ENCODE data around the gene CFAP70. TPM values are rescaled to one million over a fixed set of nuclear protein-coding genes. Genes with fewer than 3 reads are reported as not detected.
"Not testable (repeated sequence)": the region's sequence is repeated elsewhere in the genome, so short reads cannot be mapped to it uniquely, and the experiment has no call there.

CFAP70 gene
- 2.8 and 4.1 TPM in 2 replicates for total RNA-seq (2014; rRNA removed; shearing (Covaris generic); ENCODE audit: low replicate concordance)

DNA sequence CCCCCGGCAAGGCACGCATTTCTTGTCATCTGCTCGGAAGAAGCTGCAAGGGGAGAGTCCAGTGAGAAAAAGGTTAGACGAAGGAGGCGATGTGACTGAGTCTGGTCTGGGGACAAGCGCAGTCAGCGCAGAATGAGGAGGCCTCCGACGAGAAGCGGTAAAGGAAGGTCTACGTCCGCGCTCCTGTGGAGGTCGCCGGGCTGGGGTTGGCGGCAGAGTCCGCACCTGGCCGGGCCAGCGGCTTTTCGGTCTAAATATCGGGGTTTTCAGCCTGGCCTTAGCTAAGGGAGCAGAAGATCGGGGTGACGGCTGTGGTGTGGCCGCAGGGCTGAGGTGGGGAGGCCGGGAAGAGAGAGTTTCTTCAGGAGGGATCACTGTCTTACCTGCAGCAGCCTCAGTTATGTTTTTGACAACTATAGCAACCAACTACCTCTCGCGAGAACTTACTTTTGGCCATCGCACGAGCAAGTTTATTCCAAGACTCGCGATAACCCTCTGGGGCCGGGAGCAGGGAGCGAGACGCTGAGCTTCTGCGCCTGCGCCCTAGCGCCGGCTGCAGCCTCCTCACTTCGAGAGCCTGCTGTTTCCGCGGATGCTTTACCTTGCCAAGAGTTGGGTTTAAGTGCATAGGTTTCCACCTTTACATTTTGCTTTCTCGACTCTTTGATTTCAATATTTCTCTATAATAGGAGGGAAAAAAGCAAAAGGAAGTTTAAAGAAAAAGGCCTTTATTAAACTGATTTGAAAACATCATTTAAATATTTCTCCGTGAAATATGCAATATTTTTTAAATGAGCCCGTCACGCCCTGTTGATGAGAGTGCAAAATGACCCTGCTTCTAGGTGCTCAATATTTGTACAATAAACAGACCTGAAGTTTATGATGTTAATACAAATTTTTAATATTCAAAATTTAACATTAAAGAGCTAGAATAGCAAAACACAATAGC is at the start of gene CFAP70:
CFAP70 (minus strand) TSS at position 534 of the 949 bp plus-strand sequence. CDS start 4,068 bp downstream, outside the sequence.
- peak; percentile 30 for DNase-seq
- Histone ChIP-seq H3K36me3 (peaks cover 3% of the 10 kb centered on the region; the same call in 1 of the 2 replicates), H3K4me3 (no peak within 1 kb of the TSS), H3K27me3 (no peaks in the 10 kb centered on the region), H3K9me3 (no peaks in the 10 kb centered on the region)

DNA sequence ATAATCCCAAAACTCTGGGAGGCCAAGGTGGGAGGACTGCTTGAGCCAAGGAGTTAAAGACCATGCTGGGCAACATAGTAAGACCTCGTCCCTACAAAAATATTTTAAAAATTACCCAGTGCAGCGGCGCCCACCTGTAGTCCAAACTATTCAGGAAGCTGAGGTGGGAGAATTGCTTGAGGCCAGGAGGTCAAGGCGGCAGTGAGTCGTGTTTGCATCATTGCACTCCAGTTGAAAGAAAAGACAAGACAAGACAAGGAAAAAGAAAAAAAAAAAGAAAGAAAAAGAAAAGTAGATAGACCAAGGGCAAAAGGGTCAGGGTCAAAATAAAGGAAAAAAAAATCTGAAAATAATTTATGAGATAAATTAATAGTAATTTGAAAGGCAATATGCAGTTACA is 49.4 kb upstream of the CFAP70 start:
- peaks cover 10% of the 10 kb centered on the region for H3K36me3 ChIP-seq
- DNase-seq: peak; percentile 26
- H3K27me3 ChIP-seq: no peaks in the 10 kb centered on the region
- no peak overlapping the region for H3K4me3 ChIP-seq
- no peaks in the 10 kb centered on the region for H3K9me3 ChIP-seq

DNA sequence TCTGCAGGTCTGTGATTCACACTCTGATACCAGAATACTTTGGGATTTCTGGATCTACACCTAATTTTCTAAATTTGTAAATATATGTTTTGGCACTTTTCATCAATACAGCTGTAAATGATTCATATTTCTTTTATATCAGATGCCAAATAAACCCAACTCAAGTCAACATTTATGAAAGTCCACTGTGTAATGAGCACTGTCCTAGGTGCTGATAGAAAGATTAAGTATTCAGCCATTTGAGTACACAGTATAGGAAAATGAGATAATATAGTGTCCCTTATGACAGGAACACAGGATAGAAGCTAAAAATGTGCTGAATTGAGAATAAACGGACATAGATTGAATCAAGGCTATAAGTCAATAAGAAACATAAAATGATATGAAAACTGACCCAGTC is 48.8 kb upstream of the CFAP70 start:
- Histone ChIP-seq H3K27me3 (no peaks in the 10 kb centered on the region), H3K36me3 (peaks cover 10% of the 10 kb centered on the region), H3K4me3 (no peak overlapping the region), H3K9me3 (no peaks in the 10 kb centered on the region)
- no peak for DNase-seq

DNA sequence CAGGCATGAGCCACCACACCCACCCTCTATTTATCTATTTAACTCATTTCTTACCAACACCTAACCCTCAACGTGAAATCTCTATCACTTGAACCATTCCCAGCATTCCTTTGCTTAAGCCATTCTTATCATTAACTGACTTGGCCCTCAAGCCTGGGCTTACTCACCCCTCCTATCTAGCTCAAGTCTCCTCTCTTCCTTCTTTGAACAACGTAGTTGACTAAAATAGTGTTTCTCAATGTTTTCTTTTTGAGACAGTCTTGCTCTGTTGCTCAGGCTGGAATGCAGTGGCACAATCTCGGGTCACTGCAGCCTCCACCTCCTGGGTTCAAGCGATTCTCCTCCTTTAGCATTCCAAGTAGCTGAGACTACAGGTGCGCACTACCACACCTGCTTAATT is 48.2 kb upstream of the CFAP70 start:
- Histone ChIP-seq H3K4me3 (no peak overlapping the region), H3K27me3 (no peaks in the 10 kb centered on the region), H3K9me3 (no peaks in the 10 kb centered on the region), H3K36me3 (peaks cover 10% of the 10 kb centered on the region)
- no peak for DNase-seq

DNA sequence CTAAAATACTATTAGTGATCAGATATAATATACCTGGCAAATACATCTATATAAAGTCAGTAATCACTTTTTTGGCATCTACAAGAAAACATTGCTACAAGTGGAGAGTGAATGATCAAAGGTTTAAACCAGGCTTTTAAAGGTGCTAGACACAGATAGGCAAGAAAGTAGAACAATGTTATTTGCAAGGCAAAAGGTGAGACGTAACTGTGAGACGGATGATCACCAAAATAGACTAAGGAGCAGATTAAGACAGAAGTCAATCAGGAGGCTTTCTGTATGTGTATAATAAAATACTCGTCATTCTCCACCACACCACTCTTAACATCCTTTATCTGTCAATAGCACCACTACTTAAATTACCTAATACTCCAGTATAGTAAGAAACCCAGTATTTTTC is 46.9 kb upstream of the CFAP70 start:
- Histone ChIP-seq H3K27me3 (no peaks in the 10 kb centered on the region), H3K9me3 (no peaks in the 10 kb centered on the region), H3K4me3 (no peak overlapping the region), H3K36me3 (peaks cover 12% of the 10 kb centered on the region)
- no peak for DNase-seq

DNA sequence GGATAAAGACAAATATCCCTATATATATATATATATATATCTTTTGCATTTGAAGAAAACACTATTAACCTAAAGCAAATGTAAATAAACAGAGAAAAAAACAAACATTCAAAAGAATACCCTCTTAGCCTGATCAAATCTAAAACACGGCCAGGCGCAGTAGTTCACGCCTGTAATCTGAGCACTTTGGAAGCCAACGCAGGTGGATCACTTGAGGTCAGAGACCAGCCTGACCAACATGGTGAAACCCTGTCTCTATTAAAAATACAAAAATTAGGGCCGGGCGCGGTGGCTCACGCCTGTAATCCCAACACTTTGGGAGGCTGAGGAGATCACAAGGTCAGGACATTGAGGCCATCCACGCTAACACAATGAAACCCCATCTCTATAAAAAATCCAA is 46.0 kb upstream of the CFAP70 start:
- peaks cover 19% of the 10 kb centered on the region for H3K36me3 ChIP-seq
- no peak for DNase-seq
- no peaks in the 10 kb centered on the region for H3K27me3 ChIP-seq
- H3K4me3 ChIP-seq: no peak overlapping the region
- no peaks in the 10 kb centered on the region for H3K9me3 ChIP-seq

DNA sequence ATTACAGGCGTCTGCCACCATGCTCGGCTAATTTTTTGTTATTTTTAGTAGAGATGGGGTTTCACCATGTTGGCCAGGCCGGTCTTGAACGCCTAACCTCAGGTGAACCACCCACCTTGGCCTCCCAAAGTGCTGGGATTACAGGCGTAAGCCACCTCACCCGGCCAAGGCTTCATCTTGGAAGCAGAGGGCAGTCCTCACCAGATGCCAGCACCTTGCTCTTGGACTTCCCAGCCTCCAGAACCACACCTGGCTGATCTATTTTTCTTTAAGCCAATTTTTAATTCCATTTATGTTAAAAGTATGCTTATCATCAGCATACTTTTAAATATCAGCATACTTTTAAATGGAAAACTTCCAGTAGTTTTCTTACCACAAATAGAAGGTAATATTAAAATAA is 43.0 kb upstream of the CFAP70 start:
- Histone ChIP-seq H3K36me3 (peaks cover 36% of the 10 kb centered on the region), H3K4me3 (no peak overlapping the region), H3K27me3 (no peaks in the 10 kb centered on the region), H3K9me3 (no peaks in the 10 kb centered on the region)
- no peak for DNase-seq

DNA sequence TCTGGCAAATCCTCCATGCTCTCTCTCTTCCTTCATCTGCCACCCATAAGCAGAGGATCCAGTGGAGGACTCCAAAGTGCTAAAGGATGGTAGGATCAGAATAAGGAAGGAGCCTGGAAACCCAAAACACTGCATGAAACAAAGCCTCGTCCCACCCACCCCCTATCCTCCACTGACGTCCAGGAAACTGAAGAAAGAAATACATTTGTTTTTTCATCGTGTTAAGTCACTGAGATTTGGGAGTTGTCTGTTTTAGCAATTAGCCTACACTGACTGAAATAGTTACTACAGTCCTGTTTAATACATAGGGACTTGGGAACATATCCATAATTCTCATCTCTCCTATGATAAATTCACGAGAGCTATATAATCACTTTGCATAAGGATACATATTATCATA is 40.4 kb upstream of the CFAP70 start:
- no peak overlapping the region for H3K4me3 ChIP-seq
- no peak for DNase-seq
- H3K27me3 ChIP-seq: no peaks in the 10 kb centered on the region
- H3K36me3 ChIP-seq: peaks cover 61% of the 10 kb centered on the region
- H3K9me3 ChIP-seq: no peaks in the 10 kb centered on the region

DNA sequence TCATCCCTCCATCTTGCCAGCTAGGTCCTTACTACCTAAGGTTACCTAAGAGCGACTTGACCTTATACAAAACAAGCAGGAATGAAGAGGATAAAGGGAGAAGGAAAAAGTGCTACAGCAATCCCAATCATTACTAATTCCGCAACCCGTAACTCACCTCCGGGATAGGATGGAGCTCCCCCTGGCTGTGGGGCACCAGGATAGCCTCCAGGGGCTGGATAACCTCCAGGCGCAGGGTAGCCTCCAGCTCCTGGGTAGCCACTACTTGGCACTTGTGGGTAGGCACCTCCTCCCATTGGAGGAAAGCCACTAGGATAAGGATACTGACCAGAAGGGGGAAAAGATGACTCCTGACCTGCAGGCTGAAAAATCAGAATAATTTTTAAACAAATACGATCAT is 39.4 kb upstream of the CFAP70 start:
- Histone ChIP-seq H3K9me3 (no peaks in the 10 kb centered on the region), H3K27me3 (no peaks in the 10 kb centered on the region), H3K36me3 (peaks cover 67% of the 10 kb centered on the region), H3K4me3 (no peak overlapping the region)
- DNase-seq: no peak

DNA sequence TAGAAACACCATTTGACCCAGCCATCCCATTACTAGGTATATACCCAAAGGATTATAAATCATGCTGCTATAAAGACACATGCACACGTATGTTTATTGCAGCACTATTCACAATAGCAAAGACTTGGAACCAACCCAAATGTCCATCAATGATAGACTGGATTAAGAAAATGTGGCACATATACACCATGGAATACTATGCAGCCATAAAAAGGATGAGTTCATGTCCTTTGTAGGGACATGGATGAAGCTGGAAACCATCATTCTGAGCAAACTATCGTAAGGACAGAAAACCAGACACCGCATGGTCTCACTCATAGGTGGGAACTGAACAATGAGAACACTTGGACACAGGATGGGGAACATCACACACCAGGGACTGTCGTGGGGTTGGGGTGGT is 35.7 kb upstream of the CFAP70 start:
- DNase-seq, H3K27me3 ChIP-seq, H3K9me3 ChIP-seq, H3K4me3 ChIP-seq: not testable (repeated sequence)
- H3K36me3 ChIP-seq: peaks cover 68% of the 10 kb centered on the region

DNA sequence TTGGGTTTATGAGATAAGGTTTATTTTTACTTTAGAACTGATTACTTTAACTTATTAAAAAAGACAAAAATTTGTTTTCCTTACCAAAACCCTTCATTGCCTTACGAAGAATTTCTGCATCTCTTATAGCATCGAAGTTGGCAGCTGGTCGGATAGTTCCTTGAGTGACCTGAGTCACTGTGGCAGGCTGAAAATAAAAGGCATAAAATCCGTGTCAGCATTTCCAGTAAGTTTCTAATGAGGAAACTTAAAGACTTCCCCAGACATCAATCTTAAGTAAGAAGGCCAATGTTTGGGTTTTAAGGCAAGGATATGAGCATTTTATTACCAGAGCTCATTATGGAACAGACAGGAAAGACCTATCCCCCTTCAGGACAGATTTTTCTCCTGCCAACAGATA is 29.6 kb upstream of the CFAP70 start:
- H3K4me3 ChIP-seq: no peak overlapping the region
- no peaks in the 10 kb centered on the region for H3K9me3 ChIP-seq
- H3K36me3 ChIP-seq: peaks cover 57% of the 10 kb centered on the region
- no peak for DNase-seq
- no peaks in the 10 kb centered on the region for H3K27me3 ChIP-seq

DNA sequence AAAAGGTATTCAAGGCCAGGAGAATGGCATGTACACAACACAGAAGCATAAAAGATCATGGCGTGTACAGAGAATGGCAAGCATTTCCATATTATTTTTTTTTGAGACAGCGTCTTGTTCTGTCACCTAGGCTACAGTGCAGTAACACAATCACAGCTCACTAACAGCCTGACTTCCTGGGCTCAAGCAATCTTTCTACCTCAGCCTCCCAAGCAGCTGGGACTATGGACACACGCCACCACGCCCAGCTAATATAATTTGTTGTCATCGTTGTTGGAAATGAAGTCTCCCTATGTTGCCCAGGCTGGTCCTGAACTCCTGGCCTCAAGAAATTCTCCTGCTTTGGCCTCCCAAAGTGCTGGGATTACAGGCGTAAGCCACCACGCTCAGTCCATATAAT is 27.9 kb upstream of the CFAP70 start:
- no peaks in the 10 kb centered on the region for H3K9me3 ChIP-seq
- H3K4me3 ChIP-seq: no peak overlapping the region
- no peak for DNase-seq
- H3K36me3 ChIP-seq: peaks cover 63% of the 10 kb centered on the region
- H3K27me3 ChIP-seq: no peaks in the 10 kb centered on the region

DNA sequence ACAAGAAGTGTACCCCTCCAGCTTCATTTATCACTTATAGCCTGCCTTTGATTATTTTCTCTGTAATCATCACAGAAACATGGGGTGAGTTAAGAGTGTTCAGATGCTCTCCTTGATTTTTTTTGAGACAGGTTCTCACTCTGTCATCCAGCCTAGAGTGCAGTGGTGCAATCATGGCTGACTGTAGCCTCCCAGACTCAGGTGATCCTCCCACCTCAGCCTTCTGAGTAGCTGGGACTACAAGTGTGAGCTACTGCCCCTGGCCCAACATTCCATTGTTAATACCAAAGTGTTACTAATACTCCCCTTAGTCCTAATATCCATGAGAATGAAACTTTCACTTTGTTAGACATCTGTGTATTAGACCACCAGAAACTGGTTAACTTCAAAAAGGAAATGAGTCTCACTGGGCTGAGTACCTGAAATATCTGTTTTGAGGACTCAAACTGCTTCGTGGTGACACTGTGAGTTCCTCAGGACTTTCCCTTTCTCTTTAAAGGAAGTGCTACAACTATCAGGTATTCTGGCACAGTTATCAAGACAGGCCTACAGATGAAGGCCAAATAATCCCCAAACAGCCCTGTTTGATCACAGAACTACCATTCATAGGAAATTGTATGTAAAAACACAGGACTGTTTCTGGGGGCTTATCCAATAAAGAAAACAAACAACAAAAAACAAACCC is 20.5 kb upstream of the CFAP70 start:
- no peaks in the 10 kb centered on the region for H3K27me3 ChIP-seq
- no peak overlapping the region for H3K4me3 ChIP-seq
- no peaks in the 10 kb centered on the region for H3K9me3 ChIP-seq
- DNase-seq: no peak
- peaks cover 58% of the 10 kb centered on the region for H3K36me3 ChIP-seq

DNA sequence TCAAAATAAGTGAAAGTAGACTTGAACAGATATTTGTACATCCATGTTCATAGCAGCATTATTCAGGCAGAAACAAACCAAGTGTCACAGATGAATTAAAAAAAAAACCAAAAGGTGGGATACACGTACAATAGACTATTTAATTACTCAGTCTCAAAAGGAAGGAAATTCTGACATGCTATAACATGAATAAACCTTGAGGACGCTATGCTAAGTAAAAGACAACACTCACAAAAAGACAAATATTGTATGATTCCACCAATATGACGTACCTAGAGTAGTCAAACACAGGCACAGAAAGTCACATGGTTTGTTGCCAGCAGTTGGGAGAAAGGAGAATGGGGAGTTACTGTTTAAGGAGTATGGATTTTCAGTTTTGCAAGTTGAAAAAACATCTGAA is 18.0 kb upstream of the CFAP70 start:
- DNase-seq: no peak
- Histone ChIP-seq H3K9me3 (peaks cover 2% of the 10 kb centered on the region; the same call in 1 of the 2 replicates), H3K4me3 (no peak overlapping the region), H3K27me3 (no peaks in the 10 kb centered on the region), H3K36me3 (peaks cover 50% of the 10 kb centered on the region)

DNA sequence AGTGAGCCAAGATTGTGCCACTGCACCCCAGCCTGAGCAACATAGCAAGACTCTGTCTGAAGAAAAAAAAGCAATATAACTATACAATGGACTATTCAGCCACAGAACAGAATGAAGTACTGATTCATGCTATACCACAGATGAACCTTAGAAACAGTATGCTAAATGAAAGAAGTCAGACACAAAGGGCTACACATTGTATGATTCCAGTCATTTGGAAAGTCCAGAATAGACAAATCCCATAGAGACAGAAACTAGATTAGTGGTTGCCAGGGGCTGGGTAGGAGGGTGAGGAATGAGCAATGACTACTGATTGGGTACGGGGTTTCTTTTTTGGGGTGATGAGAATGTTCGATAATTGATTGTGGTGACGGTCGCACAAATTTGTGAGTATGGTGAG is 9.6 kb upstream of the CFAP70 start:
- Histone ChIP-seq H3K9me3 (no peaks in the 10 kb centered on the region), H3K27me3 (no peaks in the 10 kb centered on the region), H3K36me3 (peaks cover 28% of the 10 kb centered on the region)

DNA sequence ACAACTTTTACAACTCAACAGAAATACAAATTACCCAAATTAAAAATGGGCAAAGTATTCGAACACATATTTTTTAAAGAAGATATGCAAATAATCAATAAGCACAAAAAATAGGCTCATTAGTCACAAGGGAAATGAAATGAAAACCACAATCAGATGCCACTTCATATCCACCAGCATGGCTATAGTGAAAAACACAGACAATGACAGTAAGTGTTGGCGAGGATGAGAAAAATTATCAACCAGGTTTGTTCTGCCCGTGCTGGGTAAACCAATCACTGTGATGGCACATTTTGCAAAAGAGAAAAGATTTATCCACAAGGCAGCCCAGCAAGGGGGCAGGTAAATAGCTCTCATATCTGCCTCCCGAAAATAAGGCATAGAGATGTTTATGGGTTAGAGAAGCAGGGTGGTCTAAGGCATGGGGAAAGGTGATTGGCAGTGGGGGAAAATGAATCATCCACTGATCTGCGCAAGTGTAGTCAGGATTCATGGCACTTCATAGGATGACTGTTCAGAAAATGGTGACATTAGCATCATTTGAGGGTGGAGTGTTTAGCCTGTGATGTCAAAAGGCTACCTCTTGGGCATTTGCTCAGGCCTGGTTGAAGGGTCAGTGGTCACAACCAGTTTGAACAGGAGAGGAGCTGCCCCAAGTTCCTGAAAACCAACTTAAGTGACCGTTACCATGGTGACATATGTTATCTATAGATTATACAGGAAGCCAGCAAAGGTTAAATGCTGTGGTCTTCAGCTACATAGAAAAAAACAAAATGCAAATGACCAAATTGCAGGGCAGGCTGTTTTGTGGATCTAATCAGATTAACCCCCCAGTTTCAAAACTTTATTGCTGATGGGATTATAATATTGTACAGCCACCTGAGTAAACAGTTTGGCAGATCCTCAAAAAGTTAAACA is 8.0 kb upstream of the CFAP70 start:
- H3K4me3 ChIP-seq: no peak overlapping the region
- DNase-seq: no peak

More for the DNA sequence above, 9.6 kb upstream of the CFAP70 start:
- no peak overlapping the region for H3K4me3 ChIP-seq
- DNase-seq: no peak

DNA sequence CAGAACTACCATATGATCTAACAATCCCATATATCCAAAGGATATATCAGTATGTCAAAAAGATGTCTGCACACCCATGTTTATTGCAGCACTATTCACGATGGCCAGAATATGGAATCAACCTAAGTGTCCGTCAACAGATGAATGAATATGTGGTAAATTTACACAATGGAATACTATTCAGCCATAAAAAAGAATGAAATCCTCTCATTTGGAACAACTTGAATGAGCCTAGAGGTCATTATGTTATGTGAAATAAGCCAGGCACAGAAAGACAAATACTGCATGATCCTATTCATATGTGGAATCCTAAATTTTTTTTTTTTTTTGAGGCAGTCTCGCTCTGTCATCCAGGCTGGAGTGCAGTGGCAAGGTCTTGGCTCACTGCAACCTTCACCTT is 6.3 kb upstream of the CFAP70 start:
- Histone ChIP-seq H3K9me3 (no peaks in the 10 kb centered on the region), H3K36me3 (peaks cover 26% of the 10 kb centered on the region), H3K4me3 (no peak overlapping the region), H3K27me3 (no peaks in the 10 kb centered on the region)
- no peak for DNase-seq

More for the DNA sequence above, 8.0 kb upstream of the CFAP70 start:
- Histone ChIP-seq H3K36me3 (peaks cover 29% of the 10 kb centered on the region), H3K9me3 (no peaks in the 10 kb centered on the region), H3K27me3 (no peaks in the 10 kb centered on the region)
